ENCODE data around the gene FKBP14.

DNA sequence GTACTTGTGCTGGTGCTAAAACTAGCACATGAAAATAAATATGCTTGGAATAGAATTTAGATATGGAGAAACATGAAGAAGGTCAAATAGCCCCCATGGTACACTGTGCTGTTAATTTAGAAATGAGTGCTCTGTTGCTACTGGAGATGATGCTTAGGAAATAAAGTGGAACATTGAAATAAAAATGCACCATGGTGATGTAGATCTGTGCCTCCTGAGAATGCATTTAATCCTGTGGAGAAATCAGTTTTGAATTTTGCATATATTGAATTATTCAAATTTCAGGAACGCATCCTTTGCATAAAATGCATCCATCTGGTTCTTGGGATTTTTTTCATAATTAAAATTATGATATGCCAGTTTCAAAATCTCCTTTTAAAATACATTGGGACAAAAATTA is 46.2 kb upstream of the FKBP14 start:
- TF ChIP-seq POLR2AphosphoS5 (IDR thresholded peaks at IDR 0.05; ENCODE audit: low read depth, low read length) = no peak
- TF ChIP-seq SIRT6 (IDR thresholded peaks at IDR 0.05; ENCODE audit: low read length) = no peak

Measured in H1 (cell line).